Large intestine (tissue), 3 donors: ENCODE results near the gene USP17L18. TPM values are rescaled to one million over a fixed set of nuclear protein-coding genes. Genes with fewer than 3 reads are reported as not detected.
"Not testable (repeated sequence)": the region's sequence is repeated elsewhere in the genome, so short reads cannot be mapped to it uniquely, and the experiment has no call there.

Experiments
- DNase-seq, 2 donors: peaks; one replicate each; pipeline versions ENCODE4 v3.0.0 to v3.0.0-alpha.2; 2013
- H3K27ac ChIP-seq: one replicate; pipeline ENCODE4 v1.5.1; 2013; ENCODE audit warnings: low read length
- H3K27me3 ChIP-seq: 2 replicates; pipeline ENCODE4 v1.6.1; 2013; ENCODE audit warnings: low read length; ENCODE audit not compliant: control insufficient read depth, insufficient read depth
- H3K36me3 ChIP-seq: 2 replicates; pipeline ENCODE4 v1.6.1; 2013; ENCODE audit warnings: low read length; ENCODE audit not compliant: control insufficient read depth, insufficient read depth
- H3K4me1 ChIP-seq: one replicate; pipeline ENCODE4 v1.6.1; 2013; ENCODE audit warnings: low read length; ENCODE audit not compliant: control insufficient read depth, insufficient read depth
- H3K4me3 ChIP-seq: one replicate; pipeline ENCODE4 v1.5.1; 2013; ENCODE audit warnings: low read length
- H3K9me3 ChIP-seq: one replicate; pipeline ENCODE4 v1.6.1; 2013; ENCODE audit warnings: mild to moderate bottlenecking, low read depth, low read length, moderate library complexity; ENCODE audit not compliant: control insufficient read depth
- WGBS: methylation state at CpG from one replicate; pipeline ENCODE4 v1.1.5; 2013; ENCODE audit warnings: low lambda C conversion rate; ENCODE audit not compliant: insufficient coverage; 5-methylcytosine and 5-hydroxymethylcytosine counted together
- polyA plus RNA-seq: library from polyadenylated mRNA; unstranded; fragments of 120-200 nt; gene quantifications from one replicate; pipeline ENCODE4 v1.2.1, GENCODE V29; 2013

The USP17L18 gene
- polyA plus RNA-seq, 1 donor = not detected

DNA sequence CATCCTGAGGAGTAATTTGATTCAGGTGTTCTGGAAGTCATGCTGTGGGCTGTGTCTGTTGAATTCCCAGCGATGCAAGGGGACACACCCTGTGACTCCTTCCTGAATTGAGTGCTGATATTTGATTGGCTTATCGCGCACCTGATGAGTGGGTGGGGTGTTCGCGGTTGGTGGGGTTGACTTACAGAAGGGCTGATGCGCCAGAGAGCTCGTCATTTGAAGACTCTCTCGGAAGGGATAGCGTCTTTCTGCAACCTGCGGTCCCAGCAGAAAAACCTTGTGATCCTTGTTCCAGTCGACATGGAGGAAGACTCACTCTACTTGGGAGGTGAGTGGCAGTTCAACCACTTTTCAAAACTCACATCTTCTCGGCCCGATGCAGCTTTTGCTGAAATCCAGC is 4.6 kb downstream of the USP17L18 start, which contains the start of gene USP17L19:
TSS of gene USP17L19 (plus strand) at position 301 of the 400 bp plus-strand sequence. CDS start at position 301, 0 bp downstream.
- not testable (repeated sequence) for DNase-seq, H3K4me3 ChIP-seq, H3K36me3 ChIP-seq, H3K4me1 ChIP-seq, H3K27me3 ChIP-seq, H3K9me3 ChIP-seq, H3K27ac ChIP-seq
- WGBS = no CpG with 5 or more reads among the region's 13 CpGs

DNA sequence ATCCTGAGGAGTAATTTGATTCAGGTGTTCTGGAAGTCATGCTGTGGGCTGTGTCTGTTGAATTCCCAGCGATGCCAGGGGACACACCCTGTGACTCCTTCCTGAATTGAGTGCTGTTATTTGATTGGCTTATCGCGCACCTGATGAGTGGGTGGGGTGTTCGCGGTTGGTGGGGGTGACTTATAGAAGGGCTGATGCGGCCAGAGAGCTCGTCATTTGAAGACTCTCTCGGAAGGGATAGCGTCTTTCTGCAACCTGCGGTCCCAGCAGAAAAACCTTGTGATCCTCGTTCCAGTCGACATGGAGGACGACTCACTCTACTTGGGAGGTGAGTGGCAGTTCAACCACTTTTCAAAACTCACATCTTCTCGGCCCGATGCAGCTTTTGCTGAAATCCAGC is 9.4 kb downstream of the USP17L18 start, which contains the start of gene USP17L20:
TSS of gene USP17L20 (plus strand) at position 301 of the 400 bp plus-strand sequence. CDS start at position 301, 0 bp downstream.
- H3K4me3 ChIP-seq, H3K4me1 ChIP-seq, H3K27ac ChIP-seq, H3K9me3 ChIP-seq, DNase-seq, H3K36me3 ChIP-seq, H3K27me3 ChIP-seq: not testable (repeated sequence)
- no CpG with 5 or more reads among the region's 15 CpGs for WGBS

- no CpG with 5 or more reads among the region's 13 CpGs for WGBS
- not testable (repeated sequence) for H3K4me3 ChIP-seq, H3K36me3 ChIP-seq, DNase-seq, H3K4me1 ChIP-seq, H3K9me3 ChIP-seq, H3K27me3 ChIP-seq, H3K27ac ChIP-seq
Measured at GRCh38 chr4:9262572-9262971, 14.1 kb downstream of the USP17L18 start, which contains the start of gene USP17L21. TSS of gene USP17L21 (plus strand) at chr4:9262872. CDS start at chr4:9262872, 0 bp downstream.

GRCh38 chr4:9267319-9267718 is 18.9 kb downstream of the USP17L18 start, which contains the start of gene USP17L22:
TSS of gene USP17L22 (plus strand) at chr4:9267619. CDS start at chr4:9267619, 0 bp downstream.
- DNase-seq, H3K9me3 ChIP-seq, H3K4me1 ChIP-seq, H3K4me3 ChIP-seq, H3K27ac ChIP-seq, H3K36me3 ChIP-seq, H3K27me3 ChIP-seq: not testable (repeated sequence)
- no CpG with 5 or more reads among the region's 15 CpGs for WGBS

- not testable (repeated sequence) for H3K36me3 ChIP-seq, H3K4me3 ChIP-seq, DNase-seq, H3K4me1 ChIP-seq, H3K9me3 ChIP-seq, H3K27me3 ChIP-seq, H3K27ac ChIP-seq
- no CpG with 5 or more reads among the region's 10 CpGs for WGBS
Measured at GRCh38 chr4:9271719-9272118, 23.3 kb downstream of the USP17L18 start.

Other genes starting within 250 kb of the USP17L18 start
- gene FAM90A26, start 78.2 kb upstream of the USP17L18 start, polyA plus RNA-seq = not detected
- not detected for gene USP17L10, start 38.0 kb upstream of the USP17L18 start, polyA plus RNA-seq
- not detected for gene USP17L11, start 33.2 kb upstream of the USP17L18 start, polyA plus RNA-seq
- gene USP17L12, start 28.5 kb upstream of the USP17L18 start, polyA plus RNA-seq = not detected
- gene USP17L13, start 23.7 kb upstream of the USP17L18 start, polyA plus RNA-seq = not detected
- gene USP17L15, start 14.2 kb upstream of the USP17L18 start, polyA plus RNA-seq = not detected
- gene USP17L17, start 4.8 kb upstream of the USP17L18 start, polyA plus RNA-seq = not detected
- not detected for gene USP17L19, start 4.7 kb downstream of the USP17L18 start, polyA plus RNA-seq
- gene USP17L20, start 9.5 kb downstream of the USP17L18 start, polyA plus RNA-seq = not detected
- gene USP17L21, start 14.2 kb downstream of the USP17L18 start, polyA plus RNA-seq = not detected
- not detected for gene USP17L22, start 19.0 kb downstream of the USP17L18 start, polyA plus RNA-seq
- not detected for gene USP17L24, start 76.5 kb downstream of the USP17L18 start, polyA plus RNA-seq
- not detected for gene USP17L25, start 81.3 kb downstream of the USP17L18 start, polyA plus RNA-seq
- not detected for gene USP17L26, start 86.0 kb downstream of the USP17L18 start, polyA plus RNA-seq
- not detected for gene USP17L5, start 90.8 kb downstream of the USP17L18 start, polyA plus RNA-seq
- not detected for gene USP17L27, start 95.5 kb downstream of the USP17L18 start, polyA plus RNA-seq
- not detected for gene USP17L28, start 100.3 kb downstream of the USP17L18 start, polyA plus RNA-seq
- gene USP17L29, start 105.0 kb downstream of the USP17L18 start, polyA plus RNA-seq = not detected
- not detected for gene USP17L30, start 114.5 kb downstream of the USP17L18 start, polyA plus RNA-seq
- not detected for gene DEFB131A, start 195.8 kb downstream of the USP17L18 start, polyA plus RNA-seq